HG03565 (cell line): ENCODE results near the gene CD2AP.
"Not testable (repeated sequence)": the region's sequence is repeated elsewhere in the genome, so short reads cannot be mapped to it uniquely, and the experiment has no call there.

Source experiments
- ATAC-seq: cut with Tn5 transposase; IDR thresholded peaks from one replicate; pipeline ENCODE4 v1.9.1; 2021; ENCODE audit warnings: mild to moderate bottlenecking, moderate library complexity; ENCODE audit not compliant: unreplicated experiment

CD2AP gene, protein sequence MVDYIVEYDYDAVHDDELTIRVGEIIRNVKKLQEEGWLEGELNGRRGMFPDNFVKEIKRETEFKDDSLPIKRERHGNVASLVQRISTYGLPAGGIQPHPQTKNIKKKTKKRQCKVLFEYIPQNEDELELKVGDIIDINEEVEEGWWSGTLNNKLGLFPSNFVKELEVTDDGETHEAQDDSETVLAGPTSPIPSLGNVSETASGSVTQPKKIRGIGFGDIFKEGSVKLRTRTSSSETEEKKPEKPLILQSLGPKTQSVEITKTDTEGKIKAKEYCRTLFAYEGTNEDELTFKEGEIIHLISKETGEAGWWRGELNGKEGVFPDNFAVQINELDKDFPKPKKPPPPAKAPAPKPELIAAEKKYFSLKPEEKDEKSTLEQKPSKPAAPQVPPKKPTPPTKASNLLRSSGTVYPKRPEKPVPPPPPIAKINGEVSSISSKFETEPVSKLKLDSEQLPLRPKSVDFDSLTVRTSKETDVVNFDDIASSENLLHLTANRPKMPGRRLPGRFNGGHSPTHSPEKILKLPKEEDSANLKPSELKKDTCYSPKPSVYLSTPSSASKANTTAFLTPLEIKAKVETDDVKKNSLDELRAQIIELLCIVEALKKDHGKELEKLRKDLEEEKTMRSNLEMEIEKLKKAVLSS

GRCh38 chr6:47477497-47478232, at the start of gene CD2AP:
Gene CD2AP, plus strand, starts transcription at chr6:47477789. Its CDS starts 456 bp downstream, at chr6:47478245.
- ATAC-seq, result peak; percentile 61

DNA sequence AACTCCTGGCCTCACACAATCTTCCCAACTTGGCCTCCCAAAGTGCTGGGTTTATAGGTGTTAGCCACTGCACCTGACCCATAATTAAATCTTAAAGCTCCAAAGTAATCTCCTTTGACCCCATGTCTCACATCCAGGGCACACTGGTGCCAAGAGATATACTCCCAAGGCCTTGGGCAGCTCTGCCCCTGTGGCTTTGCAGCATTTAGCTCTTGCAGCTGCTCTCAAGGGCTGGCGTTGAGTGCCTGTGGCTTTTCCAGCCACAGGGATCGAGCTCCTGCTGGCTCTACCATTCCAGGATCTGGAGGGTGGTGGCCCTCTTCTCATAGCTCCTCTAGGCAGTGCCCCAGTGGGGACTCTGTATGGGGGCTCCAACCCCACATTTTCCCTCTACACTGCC, 49.3 kb upstream of the CD2AP start:
- ATAC-seq, result no peak

- no peak for ATAC-seq
These were observed 48.6 kb upstream of the CD2AP start for GRCh38 chr6:47428746-47429664.

DNA sequence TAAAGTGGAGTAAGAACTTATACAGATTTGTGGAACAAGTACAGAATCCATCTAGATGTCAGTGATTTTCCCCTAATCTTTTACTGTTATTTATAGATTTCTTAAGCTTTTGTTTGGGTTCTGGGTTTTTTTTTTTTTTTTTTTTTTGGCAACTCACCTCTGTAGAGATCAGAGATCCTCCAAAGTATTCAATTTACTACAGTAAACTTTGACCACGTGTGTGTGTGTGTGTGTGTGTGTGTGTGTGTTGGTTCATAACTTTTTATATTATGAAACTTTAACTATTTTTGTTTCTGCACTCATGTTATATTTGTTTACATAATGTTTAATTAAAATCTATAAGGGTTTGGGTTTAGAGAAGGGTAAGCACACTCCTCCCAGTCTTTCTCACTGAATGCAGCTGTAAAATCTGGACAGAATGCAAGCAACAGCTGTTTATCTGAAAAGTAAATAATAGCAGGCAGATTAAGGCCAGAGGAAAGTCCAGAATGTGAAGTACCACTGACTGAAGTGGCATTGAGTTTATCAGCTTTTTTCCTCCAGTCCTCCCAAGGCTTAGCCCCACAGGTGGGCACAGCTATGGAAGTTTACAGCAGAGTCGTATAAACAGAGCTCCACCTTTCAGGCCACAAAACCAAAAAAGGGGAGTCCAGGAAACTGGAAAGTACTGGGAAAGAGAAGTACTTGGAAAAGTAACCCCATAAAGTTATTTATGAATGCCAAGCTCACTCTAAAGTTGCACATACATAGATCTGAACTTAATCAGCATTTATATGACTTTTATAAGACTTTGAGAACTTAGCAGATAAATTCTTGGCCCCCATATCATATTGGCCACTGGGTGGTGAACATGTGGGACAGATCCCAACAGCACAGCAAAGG, 43.0 kb upstream of the CD2AP start:
- no peak for ATAC-seq

DNA sequence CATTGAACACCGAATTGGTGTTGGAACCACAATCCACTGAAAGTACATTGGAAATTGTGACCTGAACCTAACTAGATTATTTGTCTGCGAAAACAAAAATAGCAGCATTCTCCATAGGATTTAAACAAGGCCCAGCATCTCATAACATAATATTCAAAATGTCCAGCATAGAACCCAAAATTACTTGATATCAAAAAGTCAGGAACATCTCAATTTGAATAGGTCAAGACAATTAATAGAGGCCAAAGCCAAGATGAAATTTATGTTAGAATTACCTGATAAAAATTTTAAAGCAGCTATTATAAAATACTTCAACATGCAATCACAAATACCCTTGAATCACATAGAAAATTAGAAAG, 42.4 kb upstream of the CD2AP start:
- ATAC-seq, result no peak

DNA sequence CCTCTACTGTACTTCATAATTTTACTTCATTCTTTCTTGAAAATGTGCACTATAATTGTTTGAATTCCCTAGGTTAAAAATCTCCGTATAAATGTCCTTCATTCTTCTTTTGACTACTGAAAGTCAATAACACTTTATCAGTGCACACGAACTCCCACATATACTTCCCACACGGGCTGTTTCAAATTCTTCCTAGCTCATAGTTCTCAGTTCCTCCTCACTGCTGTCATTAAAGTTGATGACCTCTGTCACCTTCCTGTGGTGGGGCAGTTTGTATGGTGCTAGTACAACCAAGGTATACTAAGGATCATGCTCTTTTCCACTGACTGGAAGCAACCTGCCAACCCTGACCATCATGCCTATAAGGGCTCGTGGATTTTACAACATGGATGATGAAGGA, 40.0 kb upstream of the CD2AP start:
- peak; percentile 66 for ATAC-seq

GRCh38 chr6:47438481-47439347, 38.9 kb upstream of the CD2AP start:
- peak; percentile 73 for ATAC-seq

- ATAC-seq, result peak; percentile 19
These were observed 38.3 kb upstream of the CD2AP start for GRCh38 chr6:47439348-47439668.

GRCh38 chr6:47440719-47441118, 36.9 kb upstream of the CD2AP start:
- ATAC-seq, result peak; percentile 47

GRCh38 chr6:47444964-47445363, 32.6 kb upstream of the CD2AP start:
- ATAC-seq, result not testable (repeated sequence)

GRCh38 chr6:47446669-47447330, 30.8 kb upstream of the CD2AP start:
- ATAC-seq, result no peak

- no peak for ATAC-seq
These were observed 29.9 kb upstream of the CD2AP start for GRCh38 chr6:47447722-47448121.

- no peak for ATAC-seq
These were observed 26.4 kb upstream of the CD2AP start for GRCh38 chr6:47451162-47451561.

DNA sequence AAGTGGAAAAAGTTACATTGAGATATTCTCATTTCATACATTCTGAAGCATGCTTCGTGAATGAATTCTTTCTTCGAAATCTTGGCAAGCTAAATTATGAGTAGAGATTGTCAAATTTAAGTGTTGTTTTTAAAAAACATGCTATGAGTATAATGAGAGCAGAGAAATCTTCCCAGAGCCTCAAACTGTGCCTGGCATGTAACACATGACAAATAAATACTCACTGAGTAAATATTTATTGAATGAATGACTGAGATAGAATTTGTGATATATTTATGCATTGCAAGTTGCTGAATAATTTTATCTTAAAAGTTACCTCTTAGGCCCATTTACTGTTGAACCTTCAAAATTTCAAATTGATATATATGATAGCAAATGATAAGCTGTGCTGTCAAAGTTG, 24.7 kb upstream of the CD2AP start:
- ATAC-seq, result no peak

- no peak for ATAC-seq
These were observed 24.1 kb upstream of the CD2AP start for GRCh38 chr6:47453372-47453936.

DNA sequence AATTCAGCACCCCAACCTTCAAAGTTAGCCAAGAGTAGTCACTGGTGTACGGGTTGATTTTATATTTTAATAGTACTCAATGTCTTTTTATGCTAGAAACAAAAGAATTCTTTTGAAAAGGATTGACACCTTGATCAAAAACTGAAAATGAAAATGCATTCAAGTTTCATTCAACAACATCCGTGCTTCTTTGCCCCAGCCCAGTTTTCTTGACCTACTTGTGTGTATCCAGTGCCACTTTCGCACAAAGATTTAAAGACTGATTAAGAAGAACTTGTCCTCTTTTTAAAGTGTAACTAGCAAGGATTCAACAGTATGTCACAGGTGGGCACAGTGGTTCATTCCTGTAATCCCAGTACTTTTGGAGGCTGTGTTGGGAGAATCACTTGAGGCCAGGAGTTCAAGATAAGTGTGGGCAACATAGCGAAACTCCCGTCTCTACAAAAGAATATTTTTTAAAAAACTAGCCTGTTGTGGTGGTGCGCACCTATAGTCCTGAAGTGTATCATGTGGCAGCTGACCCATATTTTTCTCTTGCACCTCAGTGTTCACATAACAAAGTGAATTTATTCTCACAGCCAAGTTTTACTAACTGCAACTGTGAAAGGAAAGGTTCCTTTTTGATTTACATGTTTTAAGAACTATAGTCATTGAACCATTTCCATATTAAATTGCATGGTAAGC, 22.7 kb upstream of the CD2AP start:
- ATAC-seq, result no peak

DNA sequence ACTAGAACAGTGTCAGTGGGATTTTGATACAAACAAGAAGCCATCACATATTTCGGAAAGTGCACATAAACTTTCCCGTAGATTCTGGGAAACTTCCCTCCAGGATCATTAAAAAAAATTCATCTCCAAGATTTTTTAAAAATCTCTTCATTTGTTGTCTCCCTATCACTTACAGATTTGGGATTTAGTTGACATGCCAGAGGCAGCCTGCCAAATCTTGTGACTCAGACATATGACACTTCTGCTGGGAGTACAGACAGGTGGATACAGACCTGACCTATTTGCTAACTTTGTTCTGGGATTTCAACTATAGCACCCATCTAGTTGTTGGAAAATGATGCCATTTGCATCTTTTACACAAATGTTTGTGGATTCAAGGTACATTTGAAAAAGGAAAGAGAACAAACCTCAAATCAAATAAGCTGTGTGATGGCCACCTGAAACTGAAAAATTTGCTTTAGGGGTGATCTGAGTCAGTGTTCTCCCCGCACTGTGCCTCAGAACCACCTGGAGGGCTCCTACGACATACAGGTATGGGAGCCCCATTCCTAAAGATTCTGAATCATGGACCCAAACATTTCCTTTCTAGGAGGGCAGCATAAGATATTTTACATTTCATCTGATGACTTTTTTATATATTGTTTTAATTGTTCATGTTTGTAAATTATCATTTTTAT, 21.9 kb upstream of the CD2AP start:
- peak; percentile 63 for ATAC-seq
